HepG2 (cell line): ENCODE measurements around the gene ABCC10. TPM values are rescaled to one million over a fixed set of nuclear protein-coding genes. Genes with fewer than 3 reads are reported as not detected.

Experiments
- ATAC-seq: fragments of 200-7000 bp; cut with Tn5 transposase; 3 replicates; pipeline ENCODE4 v1.9.1; 2020; ENCODE audit warnings: mild to moderate bottlenecking, moderate library complexity
- BruUV-seq: library from RNA; stranded (reverse); fragments of 400-500 nt; replicated peaks from 2 replicates; lab custom pipeline; 2021; lab: Mats Ljungman, UMichigan
- CTCF ChIA-PET: fragments of 300-600 bp; formaldehyde crosslinking; extraction: SDS; loops from one replicate; lab custom pipeline; 2021; ENCODE audit warnings: low total read pairs, inconsistent platforms, low intra/inter-chr PET ratio; lab: Yijun Ruan, JAX
- POLR2A ChIA-PET: fragments of 350-600 bp; sonication (Branson Sonifier 250); formaldehyde crosslinking; loops from one replicate; lab custom pipeline; 2020; ENCODE audit warnings: antibody characterized with exemption, inconsistent platforms; lab: Yijun Ruan, JAX
- DNase-seq: peaks from one replicate; pipeline ENCODE4 v3.0.0-alpha.2; 2015; ENCODE audit warnings: low spot score
- FAIRE-seq: peaks from 3 replicates; lab custom pipeline; 2011; peaks lifted over from hg19 to GRCh38; lab: Jason Lieb, UNC
- H2AFZ ChIP-seq: one replicate; pipeline ENCODE4 v1.6.1; 2011; ENCODE audit warnings: low read length, inconsistent platforms
- H3K27ac ChIP-seq: fragments of 300-600 bp; 3 replicates; pipeline ENCODE4 v1.8.0; 2011; ENCODE audit warnings: mixed run types, mild to moderate bottlenecking, mixed read lengths, low read length, inconsistent platforms; ENCODE audit not compliant: insufficient read depth; ENCODE audit errors: extremely low read length
- H3K27me3 ChIP-seq, 2 experiments: fragments of 200-600 bp in 1 of 2; 2 replicates in 1 of 2; 3 replicates in 1 of 2; pipeline versions ENCODE4 v1.6.0 to v1.8.0; 2011; ENCODE audit warnings: low read length in 2 of 2, mild to moderate bottlenecking in 2 of 2, moderate library complexity in 2 of 2, inconsistent platforms in 1 of 2; ENCODE audit not compliant: insufficient read depth in 2 of 2, control insufficient read depth in 1 of 2
- H3K36me3 ChIP-seq, 2 experiments: fragments of 200-600 bp in 1 of 2; replicated peaks in 1 of 2; 2 replicates in 1 of 2; 3 replicates in 1 of 2; pipeline versions ENCODE4 v1.5.1 to v1.8.0; 2011; ENCODE audit warnings: low read length in 2 of 2, inconsistent platforms in 1 of 2; ENCODE audit not compliant: insufficient read depth in 2 of 2, control insufficient read depth in 1 of 2
- H3K4me1 ChIP-seq: 2 replicates; pipeline ENCODE4 v1.5.1; 2012; ENCODE audit warnings: low read length, inconsistent platforms; ENCODE audit not compliant: insufficient read depth
- H3K4me2 ChIP-seq: 2 replicates; pipeline ENCODE4 v1.6.0; 2011; ENCODE audit warnings: low read depth, low read length, inconsistent platforms
- H3K4me3 ChIP-seq, 3 experiments: fragments of 200-600 bp in 1 of 3; sonication (generic), shearing (Covaris generic) in 1 of 3; replicated peaks in 1 of 3; 2 replicates each; pipeline ENCODE4 v1.5.1; 2011 to 2016; ENCODE audit warnings: low read length in 3 of 3, inconsistent platforms in 2 of 3, low read depth in 2 of 3, mild to moderate bottlenecking in 2 of 3, control low read depth in 1 of 3, mixed read lengths in 1 of 3; ENCODE audit not compliant: insufficient read depth in 1 of 3
- H3K79me2 ChIP-seq: one replicate; pipeline ENCODE4 v1.6.1; 2011; ENCODE audit warnings: low read length, inconsistent platforms; ENCODE audit not compliant: insufficient read depth
- H3K9ac ChIP-seq: 2 replicates; pipeline ENCODE4 v1.6.0; 2011; ENCODE audit warnings: mild to moderate bottlenecking, low read depth, low read length, inconsistent platforms; ENCODE audit not compliant: insufficient read depth
- H3K9me3 ChIP-seq: 2 replicates; pipeline ENCODE4 v1.5.1; 2012; ENCODE audit warnings: mild to moderate bottlenecking, low read length
- H4K20me1 ChIP-seq: 2 replicates; pipeline ENCODE4 v1.6.0; 2011; ENCODE audit warnings: inconsistent platforms, mild to moderate bottlenecking, low read length, moderate library complexity; ENCODE audit not compliant: insufficient read depth
- AHR ChIP-seq: IDR thresholded peaks from 2 replicates; pipeline ENCODE4 v1.6.1; 2018; ENCODE audit warnings: missing genetic modification reagents, missing compliant biosample characterization
- ATF6 ChIP-seq: sonication (generic); formaldehyde crosslinking; conservative IDR thresholded peaks from 2 replicates; pipeline ENCODE4 v1.4.0; 2020; ENCODE audit warnings: missing genetic modification reagents
- CREB1 ChIP-seq, 2 experiments: fragments of 450-650 bp in 1 of 2; IDR thresholded peaks; 2 replicates each; pipeline ENCODE4 v1.6.1; 2016 to 2017; ENCODE audit warnings: control low read depth in 1 of 2, mild to moderate bottlenecking in 1 of 2, missing compliant biosample characterization in 1 of 2, missing genetic modification characterization in 1 of 2
- CSRNP1 ChIP-seq: sonication (generic); formaldehyde crosslinking; IDR thresholded peaks from 2 replicates; pipeline ENCODE4 v1.8.1; 2023; ENCODE audit warnings: mild to moderate bottlenecking, missing genetic modification reagents
- KLF15 ChIP-seq: sonication (generic); formaldehyde crosslinking; IDR thresholded peaks from 2 replicates; pipeline ENCODE4 v1.8.1; 2023; ENCODE audit warnings: borderline replicate concordance, mild to moderate bottlenecking, inconsistent platforms, missing genetic modification reagents, mixed read lengths
- PITX1 ChIP-seq: sonication (generic); formaldehyde crosslinking; IDR thresholded peaks from 2 replicates; pipeline ENCODE4 v1.5.1; 2020; ENCODE audit warnings: mild to moderate bottlenecking, missing genetic modification reagents
- RBM39 ChIP-seq: fragments of 200-400 bp; formaldehyde crosslinking; IDR thresholded peaks from one replicate; pipeline ENCODE4 v1.6.1; 2018; ENCODE audit warnings: antibody characterized with exemption, mild to moderate bottlenecking, low read depth, low read length; ENCODE audit not compliant: poor library complexity, severe bottlenecking
- RFX1 ChIP-seq: fragments of 450-650 bp; IDR thresholded peaks from 2 replicates; pipeline ENCODE4 v1.6.1; 2017
- RFXANK ChIP-seq: IDR thresholded peaks from 2 replicates; pipeline ENCODE4 v1.6.1; 2016
- SMAD9 ChIP-seq: sonication (generic); formaldehyde crosslinking; IDR thresholded peaks from 2 replicates; pipeline ENCODE4 v1.5.1; 2020; ENCODE audit warnings: mild to moderate bottlenecking, missing genetic modification reagents
- SRSF9 ChIP-seq: fragments of 200-400 bp; formaldehyde crosslinking; IDR thresholded peaks from 2 replicates; pipeline ENCODE4 v1.6.1; 2018; ENCODE audit warnings: borderline replicate concordance, mild to moderate bottlenecking, low read depth, low read length; ENCODE audit not compliant: insufficient read depth, poor library complexity, severe bottlenecking
- TEAD3 ChIP-seq: optimal IDR thresholded peaks from 2 replicates; pipeline ENCODE3; 2016; ENCODE audit warnings: borderline replicate concordance
- ZBTB26 ChIP-seq: IDR thresholded peaks from 2 replicates; pipeline ENCODE4 v1.6.1; 2016; ENCODE audit warnings: missing compliant biosample characterization, missing genetic modification reagents, borderline replicate concordance
- ZBTB3 ChIP-seq: sonication (generic); formaldehyde crosslinking; IDR thresholded peaks from 2 replicates; pipeline ENCODE4 v1.4.0; 2020; ENCODE audit warnings: low read depth, mild to moderate bottlenecking, moderate library complexity, missing genetic modification reagents, borderline replicate concordance
- ZFP62 ChIP-seq: sonication (generic); formaldehyde crosslinking; IDR thresholded peaks from 2 replicates; pipeline ENCODE4 v1.4.0; 2020; ENCODE audit warnings: missing genetic modification reagents
- ZNF280B ChIP-seq: sonication (generic); formaldehyde crosslinking; IDR thresholded peaks from 2 replicates; pipeline ENCODE4 v1.5.0; 2020; ENCODE audit warnings: missing genetic modification reagents, mild to moderate bottlenecking, borderline replicate concordance
- ZNF598 ChIP-seq: sonication (generic); formaldehyde crosslinking; IDR thresholded peaks from 2 replicates; pipeline ENCODE4 v1.5.1; 2020; ENCODE audit warnings: mild to moderate bottlenecking, missing genetic modification reagents, borderline replicate concordance
- ZNF724P ChIP-seq: sonication (generic); formaldehyde crosslinking; IDR thresholded peaks from 2 replicates; pipeline ENCODE4 v1.8.0; 2022; ENCODE audit warnings: missing genetic modification reagents, borderline replicate concordance
- WGBS: methylation state at CpG from one replicate; pipeline ENCODE4 v1.1.6; 2017; ENCODE audit warnings: low lambda C conversion rate; 5-methylcytosine and 5-hydroxymethylcytosine counted together
- in situ Hi-C: cut with HindIII; loops from 2 replicates; pipeline ENCODE4 v1.10.0; 2017; ENCODE audit warnings: low pct_unique_long_range_greater_than_20kb; ENCODE audit not compliant: extremely low pct_ligation_motif_present
- intact Hi-C: fragments of 100-400 bp; cut with micrococcal nuclease; formaldehyde crosslinking; loops from one replicate; pipeline ENCODE4 v1.10.0; 2022; ENCODE audit not compliant: unreplicated experiment
- polyA plus RNA-seq, 8 experiments: library from polyadenylated mRNA; depleted of rRNA in 3 of 8; stranded (reverse) in 7 of 8; unstranded in 1 of 8; fragments of >200 nt; fragmentation: Illumina TruSeq in 4 of 8; extraction: Trizol in 4 of 8; gene quantifications; 2 replicates each; pipeline versions ENCODE4 v1.2.1 to v1.2.3, GENCODE V29; 2011 to 2016; ENCODE audit warnings: low read depth in 4 of 8, missing spikeins in 1 of 8, mixed read lengths in 1 of 8; ENCODE audit not compliant: insufficient read depth in 1 of 8
- total RNA-seq, 5 experiments: library from RNA; depleted of rRNA; stranded (reverse); fragments of >200 nt; fragmentation: Illumina TruSeq; extraction: Trizol; gene quantifications; 2 replicates each; pipeline ENCODE4 v1.2.3, GENCODE V29; 2016; ENCODE audit warnings: low read depth in 1 of 5

ABCC10 gene
- total and polyA plus RNA-seq, 2 of the 13 experiments (the other 11 are each of a cell fraction or from before 2014, with no cell fraction given): 16.0 to 24.3 TPM

- WGBS: 92% methylated on average over 6 of the region's 6 CpGs
- no peak overlapping the region for H3K27ac ChIP-seq
- 0 out of 2 replicates have a peak overlapping the region, but pooled peaks have one; percentile 16 for H3K9ac ChIP-seq
- TF ChIP-seq ATF6 (CRISPR knock-in tag) (no peak), PITX1 (no peak), ZNF598 (CRISPR knock-in tag) (peak; percentile 63; the same call in 1 of the 2 replicates), CREB1 (IDR thresholded peaks at IDR 0.05) (no peak), CREB1 (CRISPR knock-in tag; IDR thresholded peaks at IDR 0.05) (no peak), TEAD3 (CRISPR knock-in tag) (no peak), SMAD9 (CRISPR knock-in tag) (no peak), ZNF280B (CRISPR knock-in tag) (no peak), KLF15 (CRISPR knock-in tag) (no peak), ZFP62 (CRISPR knock-in tag) (no peak), SRSF9 (no peak), AHR (CRISPR knock-in tag) (no peak), ZBTB26 (no peak), ZNF724P (CRISPR knock-in tag) (no peak), CSRNP1 (CRISPR knock-in tag) (no peak), RFXANK (CRISPR knock-in tag) (no peak), RFX1 (no peak), ZBTB3 (no peak), RBM39 (no peak)
These were observed 67.0 kb downstream of the ABCC10 start for GRCh38 chr6:43494321-43494720.

More at GRCh38 chr6:43494321-43494720, 67.0 kb downstream of the ABCC10 start:
- ATAC-seq (no peak), DNase-seq (no peak), FAIRE-seq (no peak)
- Histone ChIP-seq H4K20me1 (no peaks in the 10 kb centered on the region), H3K79me2 (peaks cover 45% of the 10 kb centered on the region), H3K9me3 (no peaks in the 10 kb centered on the region), H3K27me3 (no peaks in the 10 kb centered on the region), H2AFZ (no peak overlapping the region), H3K4me2 (peak overlapping the region; percentile 50), H3K4me1 (peaks cover 13% of the 10 kb centered on the region), H3K4me3 (0 out of 6 replicates have a peak overlapping the region, but pooled peaks of 1 of the 3 experiments have one; percentile 13), H3K36me3 (peaks cover 16 to 17% of the 10 kb centered on the region in 2 experiments)
- CTCF ChIA-PET: interaction anchor here (3.5 kb wide), 1 partner anchor 40 kb away, joined by 53 read pairs; the partner anchor contains the start of gene DLK2
- POLR2A ChIA-PET: interaction anchor here (1.1 to 6.4 kb wide), 9 partner anchors 9 to 320 kb away, joined by 3 to 141 read pairs (median 6); partner anchors contain the start of genes ABCC10, DLK2 and TJAP1
- intact Hi-C loops: loop anchor here (5.0 to 10.0 kb wide), 2 partner anchors 60 to 232 kb away; no protein-coding TSS in a partner anchor
- BruUV-seq: no TSS peak
- in situ Hi-C loops: loop anchor here (5.0 kb wide), 1 partner anchor 37 kb away; the partner anchor contains the start of gene DLK2
